Sigmoid colon (tissue), 7 donors: ENCODE data around the gene MAGOH. TPM values are rescaled to one million over a fixed set of nuclear protein-coding genes. Genes with fewer than 3 reads are reported as not detected.

Experiments used
- DNase-seq: peaks from one replicate; pipeline ENCODE4 v3.0.0-alpha.2; 2019
- H3K27ac ChIP-seq, 4 donors: fragments of 200-600 bp; sonication (generic); one replicate each; pipeline ENCODE4 v1.5.1; 2016 to 2019; ENCODE audit warnings: mild to moderate bottlenecking in 1 of 4
- H3K27me3 ChIP-seq, 3 donors: fragments of 200-600 bp; sonication (generic); one replicate each; pipeline ENCODE4 v1.5.1; 2019; ENCODE audit warnings: mild to moderate bottlenecking in 1 of 3
- H3K36me3 ChIP-seq, 4 donors: fragments of 200-600 bp; sonication (generic); one replicate each; pipeline ENCODE4 v1.5.1; 2016 to 2019
- H3K4me1 ChIP-seq, 4 donors: fragments of 200-600 bp; sonication (generic); one replicate each; pipeline ENCODE4 v1.5.1; 2017 to 2019
- H3K4me3 ChIP-seq, 4 donors: fragments of 200-600 bp; sonication (generic); one replicate each; pipeline ENCODE4 v1.5.1; 2017 to 2019; ENCODE audit warnings: mild to moderate bottlenecking in 2 of 4, moderate library complexity in 1 of 4
- H3K9me3 ChIP-seq, 4 donors: fragments of 200-600 bp in 3 of 4; sonication (generic) in 3 of 4; one replicate each; pipeline versions ENCODE4 v1.5.1 to v1.6.1; 2013 to 2019
- CTCF ChIP-seq, 4 experiments: fragments of 450-650 bp in 3 of 4; fragments of 200-600 bp in 1 of 4; IDR thresholded peaks; one replicate each; pipeline ENCODE4 v1.5.1; 2016 to 2019; ENCODE audit warnings: antibody characterized with exemption in 4 of 4, mild to moderate bottlenecking in 3 of 4, moderate library complexity in 2 of 4
- EP300 ChIP-seq, 4 donors: sonication (generic); formaldehyde crosslinking; IDR thresholded peaks; one replicate each; pipeline ENCODE4 v1.6.1; 2017; ENCODE audit warnings: antibody characterized with exemption in 4 of 4
- POLR2A ChIP-seq, 2 donors: fragments of 450-650 bp; IDR thresholded peaks; one replicate each; pipeline ENCODE4 v1.6.1; 2016; ENCODE audit warnings: antibody characterized with exemption in 2 of 2, mild to moderate bottlenecking in 2 of 2, moderate library complexity in 2 of 2
- POLR2AphosphoS5 ChIP-seq, 4 donors: sonication (generic); formaldehyde crosslinking; IDR thresholded peaks; one replicate each; pipeline ENCODE4 v1.6.1; 2017; ENCODE audit warnings: antibody characterized with exemption in 4 of 4
- WGBS, 2 donors: extraction: QIAGEN DNeasy Blood & Tissue Kit; methylation state at CpG; one replicate each; pipeline ENCODE4 v1.1.7; 2013; 5-methylcytosine and 5-hydroxymethylcytosine counted together
- intact Hi-C: fragments of 100-400 bp; cut with DNase I; formaldehyde crosslinking; loops from one replicate; pipeline ENCODE4 v1.15.1; 2023
- polyA plus RNA-seq, 3 donors: library from polyadenylated mRNA; stranded (reverse); fragments of 200-250 nt; gene quantifications; one replicate each; pipeline ENCODE4 v1.2.3, GENCODE V29; 2013
- total RNA-seq, 4 donors: library from RNA; depleted of rRNA; stranded (reverse); fragments of >200 nt; gene quantifications; one replicate each; pipeline ENCODE4 v1.1.0, GENCODE V29; 2016
- donor health status: healthy with polysubstance abuse.
- donor health status: Bipolar disorder and iron deficiency.
- donor health status: healthy.

Gene MAGOH
- total and polyA plus RNA-seq, 7 donors: 12.2 to 98.4 (median 46.4) TPM

- no peak for DNase-seq
- intact Hi-C loops: no loop called here
- TF ChIP-seq CTCF (IDR thresholded peaks at IDR 0.05) (no peak), POLR2AphosphoS5 (IDR thresholded peaks at IDR 0.05) (no peak), EP300 (IDR thresholded peaks at IDR 0.05) (no peak), POLR2A (IDR thresholded peaks at IDR 0.05) (no peak)
- H3K9me3 ChIP-seq: no peaks in the 10 kb centered on the region
- H3K36me3 ChIP-seq: no peaks in the 10 kb centered on the region
- H3K4me3 ChIP-seq: no peak overlapping the region
- H3K4me1 ChIP-seq: no peaks in the 10 kb centered on the region
- H3K27ac ChIP-seq: no peak overlapping the region
- WGBS, 2 donors: 98% methylated on average over 5 of the region's 5 CpGs
- H3K27me3 ChIP-seq: peaks cover 0 to under 1% (median 0%) of the 10 kb centered on the region in 3 donors
Observed at GRCh38 chr1:53271446-53272090, 33.2 kb upstream of the MAGOH start.

GRCh38 chr1:53270873-53271272, 32.6 kb upstream of the MAGOH start:
- TF ChIP-seq EP300 (IDR thresholded peaks at IDR 0.05): no peak
- no peak for TF ChIP-seq POLR2A (IDR thresholded peaks at IDR 0.05)
- TF ChIP-seq POLR2AphosphoS5 (IDR thresholded peaks at IDR 0.05): no peak
- no peak for TF ChIP-seq CTCF (IDR thresholded peaks at IDR 0.05)
- intact Hi-C loops: no loop called here
- Histone ChIP-seq H3K4me1 (no peaks in the 10 kb centered on the region), H3K9me3 (no peaks in the 10 kb centered on the region), H3K27me3 (no peaks in the 10 kb centered on the region), H3K27ac (no peak overlapping the region), H3K4me3 (no peak overlapping the region), H3K36me3 (no peaks in the 10 kb centered on the region)
- DNase-seq: no peak
- WGBS, 2 donors: 93 to 94% methylated on average over 8 of the region's 8 CpGs

- Histone ChIP-seq H3K4me3 (no peak overlapping the region), H3K4me1 (no peaks in the 10 kb centered on the region), H3K9me3 (no peaks in the 10 kb centered on the region), H3K27me3 (no peaks in the 10 kb centered on the region), H3K27ac (no peak overlapping the region), H3K36me3 (no peaks in the 10 kb centered on the region)
- intact Hi-C loops: no loop called here
- WGBS, 2 donors: 64 to 73% methylated on average over 1 of the region's 1 CpG
- no peak for DNase-seq
- no peak for TF ChIP-seq CTCF (IDR thresholded peaks at IDR 0.05)
- TF ChIP-seq POLR2AphosphoS5 (IDR thresholded peaks at IDR 0.05): no peak
- TF ChIP-seq EP300 (IDR thresholded peaks at IDR 0.05): no peak
- TF ChIP-seq POLR2A (IDR thresholded peaks at IDR 0.05): no peak
Observed at GRCh38 chr1:53270107-53270506, 31.8 kb upstream of the MAGOH start.

GRCh38 chr1:53267761-53268160, 29.4 kb upstream of the MAGOH start:
- H3K36me3 ChIP-seq: no peaks in the 10 kb centered on the region
- no peak overlapping the region for H3K4me3 ChIP-seq
- DNase-seq: no peak
- no peak overlapping the region for H3K27ac ChIP-seq
- no peaks in the 10 kb centered on the region for H3K9me3 ChIP-seq
- H3K4me1 ChIP-seq: no peaks in the 10 kb centered on the region
- TF ChIP-seq POLR2AphosphoS5 (IDR thresholded peaks at IDR 0.05) (no peak), POLR2A (IDR thresholded peaks at IDR 0.05) (no peak), CTCF (IDR thresholded peaks at IDR 0.05) (no peak), EP300 (IDR thresholded peaks at IDR 0.05) (no peak)
- no peaks in the 10 kb centered on the region for H3K27me3 ChIP-seq
- intact Hi-C loops: no loop called here

GRCh38 chr1:53266038-53266437, 27.7 kb upstream of the MAGOH start:
- DNase-seq: no peak
- no peak overlapping the region for H3K4me3 ChIP-seq
- TF ChIP-seq POLR2A (IDR thresholded peaks at IDR 0.05) (no peak), CTCF (IDR thresholded peaks at IDR 0.05) (no peak), POLR2AphosphoS5 (IDR thresholded peaks at IDR 0.05) (no peak)

More at GRCh38 chr1:53266038-53266437, 27.7 kb upstream of the MAGOH start:
- no peaks in the 10 kb centered on the region for H3K36me3 ChIP-seq
- no peak overlapping the region for H3K27ac ChIP-seq
- intact Hi-C loops: no loop called here
- H3K27me3 ChIP-seq: no peaks in the 10 kb centered on the region
- no peaks in the 10 kb centered on the region for H3K4me1 ChIP-seq
- no peaks in the 10 kb centered on the region for H3K9me3 ChIP-seq
